Trophoblast cell (in vitro differentiated cells and primary cell): ENCODE data around the gene ITGA6.

ENCODE experiments used
- DNase-seq, 2 donors: peaks; one replicate each; pipeline ENCODE4 v3.0.0-alpha.2; 2016
- H2AFZ ChIP-seq: 2 replicates; pipeline ENCODE4 v1.6.1; 2013; ENCODE audit warnings: low read length, moderate library complexity, mild to moderate bottlenecking; ENCODE audit not compliant: insufficient read depth, poor library complexity
- H2AK5ac ChIP-seq: 2 replicates; pipeline ENCODE4 v1.6.1; 2013; ENCODE audit warnings: mild to moderate bottlenecking, low read length
- H2BK120ac ChIP-seq: 2 replicates; pipeline ENCODE4 v1.6.1; 2013; ENCODE audit warnings: low read length, mild to moderate bottlenecking, moderate library complexity; ENCODE audit not compliant: insufficient read depth, poor library complexity
- H2BK12ac ChIP-seq: 2 replicates; pipeline ENCODE4 v1.6.1; 2013; ENCODE audit warnings: mild to moderate bottlenecking, low read length, moderate library complexity
- H2BK5ac ChIP-seq: 2 replicates; pipeline ENCODE4 v1.6.1; 2013; ENCODE audit warnings: low read length, low read depth, moderate library complexity, mild to moderate bottlenecking; ENCODE audit not compliant: poor library complexity
- H3K14ac ChIP-seq: 2 replicates; pipeline ENCODE4 v1.6.1; 2013; ENCODE audit warnings: mild to moderate bottlenecking, low read length
- H3K18ac ChIP-seq: 2 replicates; pipeline ENCODE4 v1.6.1; 2013; ENCODE audit warnings: mild to moderate bottlenecking, low read length
- H3K23ac ChIP-seq: 2 replicates; pipeline ENCODE4 v1.6.1; 2013; ENCODE audit warnings: low read length
- H3K27ac ChIP-seq: 2 replicates; pipeline ENCODE4 v1.5.1; 2013; ENCODE audit warnings: low read depth, mild to moderate bottlenecking, inconsistent platforms, low read length, moderate library complexity
- H3K27me3 ChIP-seq: 2 replicates; pipeline ENCODE4 v1.6.1; 2013; ENCODE audit warnings: inconsistent platforms, mild to moderate bottlenecking, low read length, moderate library complexity; ENCODE audit not compliant: insufficient read depth
- H3K36me3 ChIP-seq, 2 experiments: 1 replicate in 1 of 2; 2 replicates in 1 of 2; pipeline ENCODE4 v1.6.1; 2013; ENCODE audit warnings: low read length in 2 of 2, mild to moderate bottlenecking in 2 of 2, moderate library complexity in 1 of 2; ENCODE audit not compliant: insufficient read depth in 2 of 2, control insufficient read depth in 1 of 2
- H3K4ac ChIP-seq: 2 replicates; pipeline ENCODE4 v1.6.1; 2013; ENCODE audit warnings: low read depth, mild to moderate bottlenecking, low read length, moderate library complexity
- H3K4me1 ChIP-seq, 2 experiments: 1 replicate in 1 of 2; 2 replicates in 1 of 2; pipeline ENCODE4 v1.6.1; 2013; ENCODE audit warnings: low read length in 2 of 2, mild to moderate bottlenecking in 2 of 2, moderate library complexity in 1 of 2; ENCODE audit not compliant: insufficient read depth in 2 of 2, control insufficient read depth in 1 of 2
- H3K4me2 ChIP-seq: 2 replicates; pipeline ENCODE4 v1.6.1; 2013; ENCODE audit warnings: inconsistent platforms, mild to moderate bottlenecking, low read length, moderate library complexity
- H3K4me3 ChIP-seq: 2 replicates; pipeline ENCODE4 v1.5.1; 2013; ENCODE audit warnings: mild to moderate bottlenecking, low read depth, low read length, inconsistent platforms
- H3K79me1 ChIP-seq: one replicate; pipeline ENCODE4 v1.6.1; 2013; ENCODE audit warnings: low read length
- H3K79me2 ChIP-seq: 2 replicates; pipeline ENCODE4 v1.6.1; 2013; ENCODE audit warnings: low read length, mild to moderate bottlenecking; ENCODE audit not compliant: control insufficient read depth, insufficient read depth, poor library complexity
- H3K9ac ChIP-seq: 2 replicates; pipeline ENCODE4 v1.6.1; 2013; ENCODE audit warnings: mild to moderate bottlenecking, low read length
- H3K9me3 ChIP-seq: 2 replicates; pipeline ENCODE4 v1.6.1; 2013; ENCODE audit warnings: low read depth, mild to moderate bottlenecking, control low read depth, inconsistent platforms, low read length; ENCODE audit not compliant: insufficient read depth
- H4K12ac ChIP-seq: 2 replicates; pipeline ENCODE4 v1.6.1; 2013; ENCODE audit warnings: low read depth, mild to moderate bottlenecking, low read length, moderate library complexity
- H4K8ac ChIP-seq: 2 replicates; pipeline ENCODE4 v1.6.1; 2013; ENCODE audit warnings: low read depth, mild to moderate bottlenecking, low read length, moderate library complexity
- H4K91ac ChIP-seq: one replicate; pipeline ENCODE4 v1.6.1; 2013; ENCODE audit warnings: low read depth, mild to moderate bottlenecking, low read length, moderate library complexity
- WGBS: extraction: QIAGEN DNeasy Blood & Tissue Kit; methylation state at CpG from one replicate; pipeline ENCODE4 v1.1.7; 2013; ENCODE audit warnings: missing lambda C conversion rate; ENCODE audit not compliant: insufficient read length, insufficient coverage; ENCODE audit errors: extremely low coverage; 5-methylcytosine and 5-hydroxymethylcytosine counted together

The ITGA6 gene

GRCh38 chr2:172462373-172462848, 35.0 kb downstream of the ITGA6 start:
- no peak overlapping the region for H3K4me3 ChIP-seq
- H3K79me1 ChIP-seq: no peaks in the 10 kb centered on the region
- no peak for DNase-seq
- no peak overlapping the region for H3K4ac ChIP-seq
- H3K27me3 ChIP-seq: no peaks in the 10 kb centered on the region
- no peak overlapping the region for H2AK5ac ChIP-seq
- no peaks in the 10 kb centered on the region for H3K9me3 ChIP-seq
- H2AFZ ChIP-seq: no peak overlapping the region
- no peak overlapping the region for H3K18ac ChIP-seq
- H2BK12ac ChIP-seq: no peak overlapping the region
- H3K79me2 ChIP-seq: no peaks in the 10 kb centered on the region
- no peak overlapping the region for H3K4me2 ChIP-seq
- H3K4me1 ChIP-seq: peaks cover 5 to 11% of the 10 kb centered on the region in 2 experiments
- H4K8ac ChIP-seq: no peak overlapping the region
- H3K14ac ChIP-seq: no peak overlapping the region
- H3K23ac ChIP-seq: no peak overlapping the region
- no peak overlapping the region for H3K9ac ChIP-seq
- no CpG with 5 or more reads among the region's 11 CpGs for WGBS
- H3K36me3 ChIP-seq: no peaks in the 10 kb centered on the region
- no peak overlapping the region for H4K91ac ChIP-seq
- no peak overlapping the region for H2BK5ac ChIP-seq
- no peak overlapping the region for H3K27ac ChIP-seq
- no peak overlapping the region for H2BK120ac ChIP-seq
- no peak overlapping the region for H4K12ac ChIP-seq

GRCh38 chr2:172462849-172463381, 35.5 kb downstream of the ITGA6 start:
- Histone ChIP-seq H3K36me3 (no peaks in the 10 kb centered on the region), H3K27me3 (no peaks in the 10 kb centered on the region), H3K9me3 (no peaks in the 10 kb centered on the region), H3K4me3 (no peak overlapping the region), H3K14ac (no peak overlapping the region), H3K79me2 (no peaks in the 10 kb centered on the region), H3K4ac (no peak overlapping the region), H3K4me1 (peaks cover 5 to 11% of the 10 kb centered on the region in 2 experiments), H2BK12ac (no peak overlapping the region), H2BK5ac (no peak overlapping the region), H4K8ac (no peak overlapping the region), H4K12ac (no peak overlapping the region), H3K9ac (no peak overlapping the region), H3K18ac (no peak overlapping the region), H3K79me1 (no peaks in the 10 kb centered on the region), H2AK5ac (no peak overlapping the region), H2BK120ac (no peak overlapping the region), H3K23ac (no peak overlapping the region), H3K27ac (no peak overlapping the region), H4K91ac (no peak overlapping the region), H3K4me2 (no peak overlapping the region), H2AFZ (no peak overlapping the region)
- DNase-seq: no peak
- no CpG with 5 or more reads among the region's 5 CpGs for WGBS

GRCh38 chr2:172464400-172465129, 37.2 kb downstream of the ITGA6 start:
- Histone ChIP-seq H3K79me2 (no peaks in the 10 kb centered on the region), H3K4me3 (no peak overlapping the region), H3K27me3 (no peaks in the 10 kb centered on the region), H2BK5ac (no peak overlapping the region), H3K27ac (no peak overlapping the region), H2BK120ac (no peak overlapping the region), H3K23ac (no peak overlapping the region), H4K8ac (no peak overlapping the region), H3K9me3 (no peaks in the 10 kb centered on the region), H3K4me2 (no peak overlapping the region), H3K14ac (no peak overlapping the region), H3K9ac (no peak overlapping the region), H3K4me1 (peaks cover 5 to 11% of the 10 kb centered on the region in 2 experiments), H2AFZ (no peak overlapping the region), H3K4ac (no peak overlapping the region), H3K18ac (no peak overlapping the region), H2AK5ac (no peak overlapping the region), H2BK12ac (no peak overlapping the region), H4K12ac (no peak overlapping the region), H3K79me1 (no peaks in the 10 kb centered on the region), H4K91ac (no peak overlapping the region), H3K36me3 (no peaks in the 10 kb centered on the region)
- DNase-seq: peak; percentile 16 to 38
- no CpG with 5 or more reads among the region's 4 CpGs for WGBS

- no peak overlapping the region for H2AK5ac ChIP-seq
- H4K91ac ChIP-seq: no peak overlapping the region
- no peak overlapping the region for H2BK12ac ChIP-seq
- H3K36me3 ChIP-seq: no peaks in the 10 kb centered on the region
- H4K8ac ChIP-seq: no peak overlapping the region
- H3K27me3 ChIP-seq: no peaks in the 10 kb centered on the region
- H3K4me1 ChIP-seq: peaks cover 5 to 11% of the 10 kb centered on the region in 2 experiments
- H3K4me3 ChIP-seq: no peak overlapping the region
- H3K18ac ChIP-seq: no peak overlapping the region
- H2BK5ac ChIP-seq: no peak overlapping the region
- H3K4me2 ChIP-seq: no peak overlapping the region
- no peak overlapping the region for H3K4ac ChIP-seq
- H3K9me3 ChIP-seq: no peaks in the 10 kb centered on the region
- H3K27ac ChIP-seq: no peak overlapping the region
- H3K79me2 ChIP-seq: no peaks in the 10 kb centered on the region
- H2AFZ ChIP-seq: no peak overlapping the region
- peak; percentile 76 to 93 for DNase-seq
- H3K79me1 ChIP-seq: no peaks in the 10 kb centered on the region
- no peak overlapping the region for H3K14ac ChIP-seq
- no peak overlapping the region for H2BK120ac ChIP-seq
- WGBS: no CpG with 5 or more reads among the region's 24 CpGs
- H3K9ac ChIP-seq: no peak overlapping the region
- H4K12ac ChIP-seq: no peak overlapping the region
- no peak overlapping the region for H3K23ac ChIP-seq
Observed at GRCh38 chr2:172465417-172466334, 38.3 kb downstream of the ITGA6 start.
